Liver (tissue), 9 donors: ENCODE results near the gene SLC2A6. TPM values are rescaled to one million over a fixed set of nuclear protein-coding genes. Genes with fewer than 3 reads are reported as not detected.

Source experiments
- DNase-seq: peaks from one replicate; pipeline ENCODE4 v3.0.0-alpha.2; 2017; ENCODE audit warnings: low spot score
- H3K27ac ChIP-seq, 2 donors: one replicate each; pipeline ENCODE4 v1.7.0; 2013; ENCODE audit warnings: inconsistent platforms in 2 of 2, low read length in 2 of 2, control low read depth in 1 of 2, low read depth in 1 of 2, mild to moderate bottlenecking in 1 of 2
- H3K27me3 ChIP-seq, 4 donors: one replicate each; pipeline versions ENCODE4 v1.6.1 to v1.7.0; 2013; ENCODE audit warnings: low read length in 3 of 4, inconsistent platforms in 1 of 4, mild to moderate bottlenecking in 1 of 4, moderate library complexity in 1 of 4; ENCODE audit not compliant: control insufficient read depth in 4 of 4, insufficient read depth in 4 of 4
- H3K36me3 ChIP-seq, 4 donors: one replicate each; pipeline versions ENCODE4 v1.6.1 to v1.7.0; 2013; ENCODE audit warnings: low read length in 3 of 4, mild to moderate bottlenecking in 3 of 4, low read depth in 1 of 4, moderate library complexity in 1 of 4; ENCODE audit not compliant: control insufficient read depth in 4 of 4, insufficient read depth in 3 of 4
- H3K4me1 ChIP-seq, 4 donors: one replicate each; pipeline versions ENCODE4 v1.6.1 to v1.7.0; 2013; ENCODE audit warnings: low read length in 3 of 4, mild to moderate bottlenecking in 3 of 4, moderate library complexity in 1 of 4; ENCODE audit not compliant: control insufficient read depth in 4 of 4, insufficient read depth in 4 of 4
- H3K4me3 ChIP-seq, 3 donors: one replicate each; pipeline versions ENCODE4 v1.6.1 to v1.7.0; 2013; ENCODE audit warnings: low read length in 3 of 3, control low read depth in 1 of 3, low read depth in 1 of 3, mild to moderate bottlenecking in 1 of 3
- H3K9ac ChIP-seq, 2 donors: one replicate each; pipeline ENCODE4 v1.7.0; 2013; ENCODE audit warnings: low read length in 2 of 2, mild to moderate bottlenecking in 2 of 2, moderate library complexity in 2 of 2, control low read depth in 1 of 2, low read depth in 1 of 2
- H3K9me3 ChIP-seq, 4 donors: one replicate each; pipeline versions ENCODE4 v1.6.1 to v1.7.0; 2013; ENCODE audit warnings: low read length in 3 of 4; ENCODE audit not compliant: control insufficient read depth in 4 of 4
- EGR1 ChIP-seq, 2 donors: IDR thresholded peaks; 2 replicates each; pipeline ENCODE4 v1.6.1; 2016 to 2018; ENCODE audit warnings: antibody characterized with exemption in 2 of 2, low read depth in 2 of 2
- FOXA1 ChIP-seq: IDR thresholded peaks from 2 replicates; pipeline ENCODE4 v1.6.1; 2016; ENCODE audit warnings: antibody characterized with exemption
- GABPA ChIP-seq, 2 donors: IDR thresholded peaks in 1 of 2; conservative IDR thresholded peaks in 1 of 2; 2 replicates each; pipeline ENCODE4 v1.6.1; 2016; ENCODE audit warnings: antibody characterized with exemption in 2 of 2, mild to moderate bottlenecking in 1 of 2, moderate library complexity in 1 of 2
- HNF4A ChIP-seq, 2 donors: conservative IDR thresholded peaks; 2 replicates each; pipeline ENCODE4 v1.6.1; 2016; ENCODE audit warnings: antibody characterized with exemption in 2 of 2, mild to moderate bottlenecking in 2 of 2
- HNF4G ChIP-seq: IDR thresholded peaks from 2 replicates; pipeline ENCODE4 v1.6.1; 2016; ENCODE audit warnings: antibody characterized with exemption
- RAD21 ChIP-seq, 2 donors: IDR thresholded peaks; 2 replicates each; pipeline ENCODE4 v1.6.1; 2016; ENCODE audit warnings: antibody characterized with exemption in 2 of 2, mild to moderate bottlenecking in 2 of 2
- TAF1 ChIP-seq: conservative IDR thresholded peaks from 2 replicates; pipeline ENCODE4 v1.6.1; 2016; ENCODE audit warnings: antibody characterized with exemption, mild to moderate bottlenecking
- YY1 ChIP-seq: IDR thresholded peaks from 2 replicates; pipeline ENCODE4 v1.6.1; 2016; ENCODE audit warnings: antibody characterized with exemption, mild to moderate bottlenecking
- WGBS: extraction: QIAGEN DNeasy Blood & Tissue Kit; methylation state at CpG from one replicate; pipeline ENCODE4 v1.1.7; 2013; 5-methylcytosine and 5-hydroxymethylcytosine counted together
- polyA plus RNA-seq, 2 donors: library from polyadenylated mRNA; stranded (reverse) in 1 of 2; unstranded in 1 of 2; fragments of 200-250 nt in 1 of 2; fragments of >200 nt in 1 of 2; fragmentation: Nextera tagmentation in 1 of 2; extraction: Ambion mirVana in 1 of 2; gene quantifications; one replicate each; pipeline versions ENCODE4 v1.2.1 to v1.2.3, GENCODE V29; 2013 to 2015
- total RNA-seq, 2 donors: library from RNA; depleted of rRNA; stranded (reverse); fragments of >200 nt; gene quantifications; one replicate each; pipeline ENCODE4 v1.2.3, GENCODE V29; 2014
- TF ChIP-seq, protein P1 (sequence below): IDR thresholded peaks from 2 replicates; pipeline ENCODE4 v1.6.1; 2016; ENCODE audit warnings: antibody characterized with exemption
- TF ChIP-seq, protein P2 (sequence below): fragments of 150-350 bp; IDR thresholded peaks from 2 replicates; pipeline ENCODE4 v1.5.1; 2017; ENCODE audit warnings: improper control_type of control experiment, low read depth, low read length; ENCODE audit not compliant: missing input control
- TF ChIP-seq, protein P3 (sequence below): IDR thresholded peaks from 2 replicates; pipeline ENCODE4 v1.6.1; 2016; ENCODE audit warnings: antibody characterized with exemption
- donor health status: healthy.
- donor health status: healthy.
- donor health status: healthy.
- donor health status: healthy.
- donor health status: healthy.

The SLC2A6 gene
- total and polyA plus RNA-seq, 4 donors = 1.7 to 3.9 (median 2.3) TPM

DNA sequence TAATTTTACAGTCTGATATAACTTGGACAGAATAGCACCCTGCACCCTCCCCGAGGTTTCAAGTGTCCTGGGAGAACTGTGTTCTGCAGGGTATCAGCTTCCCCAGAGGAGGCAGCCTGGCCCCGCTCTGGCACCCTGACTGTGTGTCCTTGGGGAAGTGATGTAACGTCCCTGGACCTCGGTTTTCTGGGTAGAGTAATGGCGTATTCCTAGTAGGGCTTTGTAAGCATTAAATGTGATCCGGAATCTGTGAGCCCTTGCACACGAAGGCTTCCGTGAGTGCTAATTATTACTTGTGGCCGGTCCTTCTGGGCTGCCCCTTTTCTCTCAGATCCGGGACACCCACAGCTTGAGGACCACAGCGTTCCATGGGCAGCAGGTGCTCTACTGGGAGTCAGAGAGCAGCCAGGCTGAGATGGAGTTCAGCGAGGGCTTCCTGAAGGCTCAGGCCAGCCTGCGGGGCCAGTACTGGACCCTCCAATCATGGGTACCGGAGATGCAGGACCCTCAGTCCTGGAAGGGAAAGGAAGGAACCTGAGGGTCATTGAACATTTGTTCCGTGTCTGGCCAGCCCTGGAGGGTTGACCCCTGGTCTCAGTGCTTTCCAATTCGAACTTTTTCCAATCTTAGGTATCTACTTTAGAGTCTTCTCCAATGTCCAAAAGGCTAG lies 20.1 kb downstream of the SLC2A6 start (continued):
- no peak for TF ChIP-seq GABPA (IDR thresholded peaks at IDR 0.05 in 1 of 2, conservative IDR thresholded peaks at IDR 0.05 in 1 of 2)
- TF ChIP-seq TAF1 = no peak

DNA sequence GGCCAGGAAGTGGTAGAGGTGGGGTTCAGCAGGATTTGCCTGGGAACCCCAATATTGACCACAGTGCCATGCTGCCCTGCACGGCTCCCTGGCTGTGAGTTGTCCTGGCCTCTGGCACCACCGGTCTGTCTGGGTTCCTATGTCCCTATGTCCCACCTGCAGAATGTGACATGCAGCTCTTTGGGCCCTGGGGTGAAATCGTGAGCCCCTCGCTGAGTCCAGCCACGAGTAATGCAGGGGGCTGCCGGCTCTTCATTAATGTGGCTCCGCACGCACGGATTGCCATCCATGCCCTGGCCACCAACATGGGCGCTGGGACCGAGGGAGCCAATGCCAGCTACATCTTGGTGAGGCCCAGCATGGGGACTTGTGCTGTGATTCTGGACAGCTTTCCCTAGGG lies 21.2 kb downstream of the SLC2A6 start:
- TF ChIP-seq FOXA1 = no peak
- TF ChIP-seq, protein P1, sequence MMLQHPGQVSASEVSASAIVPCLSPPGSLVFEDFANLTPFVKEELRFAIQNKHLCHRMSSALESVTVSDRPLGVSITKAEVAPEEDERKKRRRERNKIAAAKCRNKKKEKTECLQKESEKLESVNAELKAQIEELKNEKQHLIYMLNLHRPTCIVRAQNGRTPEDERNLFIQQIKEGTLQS = no peak
- TF ChIP-seq, protein P2, sequence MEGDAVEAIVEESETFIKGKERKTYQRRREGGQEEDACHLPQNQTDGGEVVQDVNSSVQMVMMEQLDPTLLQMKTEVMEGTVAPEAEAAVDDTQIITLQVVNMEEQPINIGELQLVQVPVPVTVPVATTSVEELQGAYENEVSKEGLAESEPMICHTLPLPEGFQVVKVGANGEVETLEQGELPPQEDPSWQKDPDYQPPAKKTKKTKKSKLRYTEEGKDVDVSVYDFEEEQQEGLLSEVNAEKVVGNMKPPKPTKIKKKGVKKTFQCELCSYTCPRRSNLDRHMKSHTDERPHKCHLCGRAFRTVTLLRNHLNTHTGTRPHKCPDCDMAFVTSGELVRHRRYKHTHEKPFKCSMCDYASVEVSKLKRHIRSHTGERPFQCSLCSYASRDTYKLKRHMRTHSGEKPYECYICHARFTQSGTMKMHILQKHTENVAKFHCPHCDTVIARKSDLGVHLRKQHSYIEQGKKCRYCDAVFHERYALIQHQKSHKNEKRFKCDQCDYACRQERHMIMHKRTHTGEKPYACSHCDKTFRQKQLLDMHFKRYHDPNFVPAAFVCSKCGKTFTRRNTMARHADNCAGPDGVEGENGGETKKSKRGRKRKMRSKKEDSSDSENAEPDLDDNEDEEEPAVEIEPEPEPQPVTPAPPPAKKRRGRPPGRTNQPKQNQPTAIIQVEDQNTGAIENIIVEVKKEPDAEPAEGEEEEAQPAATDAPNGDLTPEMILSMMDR = no peak
- no peak for TF ChIP-seq EGR1 (IDR thresholded peaks at IDR 0.05; ENCODE audit: low read depth in 2 of 2)
- TF ChIP-seq, protein P3, sequence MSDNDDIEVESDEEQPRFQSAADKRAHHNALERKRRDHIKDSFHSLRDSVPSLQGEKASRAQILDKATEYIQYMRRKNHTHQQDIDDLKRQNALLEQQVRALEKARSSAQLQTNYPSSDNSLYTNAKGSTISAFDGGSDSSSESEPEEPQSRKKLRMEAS = no peak
- no peaks in the 10 kb centered on the region for H3K27me3 ChIP-seq
- H3K27ac ChIP-seq = no peak overlapping the region
- 95% methylated on average over 11 of the region's 11 CpGs for WGBS
- no peak overlapping the region for H3K4me3 ChIP-seq
- DNase-seq = no peak
- H3K4me1 ChIP-seq = peaks cover 7 to 29% (median 21%) of the 10 kb centered on the region in 4 donors
- peaks cover 0 to 2% (median 0%) of the 10 kb centered on the region in 4 donors for H3K36me3 ChIP-seq
- no peak overlapping the region for H3K9ac ChIP-seq
- no peaks in the 10 kb centered on the region for H3K9me3 ChIP-seq

DNA sequence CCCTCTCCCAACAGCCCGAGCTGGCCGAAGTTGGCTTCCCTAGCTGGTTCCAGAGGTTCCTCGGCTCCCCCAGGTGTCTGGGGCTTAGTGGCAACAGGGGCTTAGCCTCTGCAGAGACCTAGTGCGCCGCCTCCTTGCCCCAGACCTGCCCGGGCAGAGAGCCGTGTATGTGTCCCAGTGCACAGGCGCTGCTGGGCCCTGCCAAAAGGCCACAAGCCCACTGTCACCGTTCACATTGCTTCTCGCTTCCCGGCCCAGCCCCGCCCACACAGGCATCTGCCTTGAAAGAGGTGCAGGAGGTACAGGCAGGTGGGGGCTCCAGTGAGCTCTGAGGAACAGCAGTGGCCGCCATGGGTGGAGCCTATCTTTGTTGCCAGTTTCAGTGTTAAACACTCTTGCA lies 21.7 kb downstream of the SLC2A6 start:
- no peak for DNase-seq
- Histone ChIP-seq H3K36me3 (peaks cover 0 to 2% (median 0%) of the 10 kb centered on the region in 4 donors), H3K4me3 (no peak overlapping the region), H3K4me1 (peaks cover 7 to 24% (median 18%) of the 10 kb centered on the region in 4 donors), H3K9me3 (no peaks in the 10 kb centered on the region), H3K27ac (no peak overlapping the region), H3K27me3 (no peaks in the 10 kb centered on the region), H3K9ac (no peak overlapping the region)
- 90% methylated on average over 13 of the region's 13 CpGs for WGBS
- TF ChIP-seq GABPA (IDR thresholded peaks at IDR 0.05 in 1 of 2, conservative IDR thresholded peaks at IDR 0.05 in 1 of 2) = no peak
- no peak for TF ChIP-seq RAD21 (IDR thresholded peaks at IDR 0.05)
- no peak for TF ChIP-seq FOXA1
- TF ChIP-seq, protein P3 = no peak
- TF ChIP-seq, protein P1 = no peak
- no peak for TF ChIP-seq YY1

DNA sequence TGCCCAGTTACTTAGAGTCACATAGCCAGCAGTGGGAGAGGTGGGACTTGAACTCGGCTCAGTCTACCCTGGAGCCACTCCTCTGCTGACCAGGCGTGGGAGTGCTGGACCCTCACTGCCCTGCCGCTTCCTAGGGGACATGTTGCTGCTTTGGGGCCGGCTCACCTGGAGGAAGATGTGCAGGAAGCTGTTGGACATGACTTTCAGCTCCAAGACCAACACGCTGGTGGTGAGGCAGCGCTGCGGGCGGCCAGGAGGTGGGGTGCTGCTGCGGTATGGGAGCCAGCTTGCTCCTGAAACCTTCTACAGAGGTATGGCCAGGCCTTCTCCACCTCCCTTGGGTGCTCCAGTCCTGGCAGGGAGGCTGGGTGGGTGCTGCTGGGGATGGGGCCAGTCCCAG lies 22.5 kb downstream of the SLC2A6 start:
- TF ChIP-seq HNF4G (no peak), HNF4A (conservative IDR thresholded peaks at IDR 0.05) (no peak), FOXA1 (no peak), RAD21 (IDR thresholded peaks at IDR 0.05) (no peak), YY1 (no peak)
- TF ChIP-seq, protein P1 = no peak
- TF ChIP-seq, protein P2 = no peak
- Histone ChIP-seq H3K4me3 (no peak overlapping the region), H3K9ac (no peak overlapping the region), H3K27me3 (no peaks in the 10 kb centered on the region), H3K4me1 (peaks cover 6 to 16% (median 11%) of the 10 kb centered on the region in 4 donors), H3K9me3 (no peaks in the 10 kb centered on the region), H3K36me3 (no peaks in the 10 kb centered on the region), H3K27ac (no peak overlapping the region)
- DNase-seq = no peak
- 96% methylated on average over 9 of the region's 9 CpGs for WGBS
